Mesodermal cell (in vitro differentiated cells): Measurements from ENCODE around the gene ERC1.
"Not testable (repeated sequence)": the region's sequence is repeated elsewhere in the genome, so short reads cannot be mapped to it uniquely, and the experiment has no call there.

Source experiments
- H3K27ac ChIP-seq: 2 replicates; pipeline ENCODE4 v1.7.0; 2013; ENCODE audit warnings: mild to moderate bottlenecking, low read depth, low read length, moderate library complexity; ENCODE audit not compliant: severe bottlenecking
- H3K36me3 ChIP-seq: 2 replicates; pipeline ENCODE4 v1.7.1; 2013; ENCODE audit warnings: mild to moderate bottlenecking, low read length, moderate library complexity; ENCODE audit not compliant: control insufficient read depth, insufficient read depth
- H3K4me1 ChIP-seq: one replicate; pipeline ENCODE4 v1.7.1; 2013; ENCODE audit warnings: mild to moderate bottlenecking, low read length; ENCODE audit not compliant: insufficient read depth, control insufficient read depth, poor library complexity, severe bottlenecking
- H3K4me3 ChIP-seq: 2 replicates; pipeline ENCODE4 v1.7.0; 2013; ENCODE audit warnings: low read length, control low read depth, mild to moderate bottlenecking; ENCODE audit not compliant: insufficient read depth, poor library complexity, severe bottlenecking; ENCODE audit errors: extremely low read depth
- H3K9me3 ChIP-seq: 2 replicates; pipeline ENCODE4 v1.7.1; 2013; ENCODE audit warnings: mild to moderate bottlenecking, low read length, moderate library complexity; ENCODE audit not compliant: control insufficient read depth
- WGBS, 2 experiments: methylation state at CpG; one replicate each; pipeline ENCODE4 v1.1.5; 2013; ENCODE audit warnings: missing lambda C conversion rate in 2 of 2; ENCODE audit not compliant: insufficient coverage in 2 of 2; 5-methylcytosine and 5-hydroxymethylcytosine counted together

Gene ERC1

DNA sequence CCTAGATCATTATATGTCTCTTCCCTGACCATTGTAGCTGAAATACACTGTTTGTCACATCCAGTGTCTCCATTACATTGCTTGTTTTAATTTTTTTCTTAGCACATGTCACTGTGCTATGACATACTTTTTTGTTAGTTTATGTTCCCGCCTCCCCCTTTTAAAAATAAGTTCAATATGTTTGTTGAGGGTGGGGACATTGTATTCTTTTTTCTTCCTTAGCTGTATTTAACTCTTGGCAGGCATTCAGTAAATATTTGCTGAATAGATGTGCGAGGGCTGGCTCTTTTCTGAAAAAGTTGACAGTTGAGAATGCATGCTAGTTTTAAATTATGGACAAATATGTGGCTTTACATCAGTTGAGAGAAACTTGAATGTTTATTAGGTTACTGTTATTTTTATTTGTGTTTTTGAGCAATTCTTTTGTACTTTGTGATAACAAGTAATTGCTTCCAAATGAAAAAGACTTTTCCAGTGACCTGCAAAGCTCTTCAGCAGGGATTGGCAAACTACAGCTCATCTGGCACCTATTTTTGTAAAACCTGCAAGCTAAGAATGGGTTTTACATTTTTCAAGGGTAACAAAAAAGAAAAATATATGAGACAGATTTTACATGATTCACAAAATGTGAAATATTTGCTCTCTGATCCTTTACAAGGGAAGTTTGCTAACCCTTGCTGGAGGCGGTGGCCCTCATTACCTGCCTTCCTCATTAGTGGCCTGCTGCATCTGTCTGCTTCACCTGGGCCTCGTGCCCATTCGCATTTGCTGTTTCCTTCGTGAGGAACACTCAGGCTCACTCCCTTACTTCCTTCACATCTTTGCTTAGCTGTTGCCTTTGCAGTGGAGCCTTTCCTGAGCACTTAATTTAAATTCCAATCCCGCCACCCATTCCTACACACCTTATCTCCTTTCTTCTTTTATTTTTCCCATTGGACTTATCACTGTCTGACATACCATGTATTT, 229.4 kb downstream of the ERC1 start:
- Histone ChIP-seq H3K9me3 (no peaks in the 10 kb centered on the region), H3K4me1 (peaks cover 4% of the 10 kb centered on the region), H3K36me3 (no peaks in the 10 kb centered on the region), H3K4me3 (no peak overlapping the region), H3K27ac (no peak overlapping the region)
- 83 to 89% methylated on average over 5 to 6 of the region's 7 CpGs for WGBS, 2 experiments

DNA sequence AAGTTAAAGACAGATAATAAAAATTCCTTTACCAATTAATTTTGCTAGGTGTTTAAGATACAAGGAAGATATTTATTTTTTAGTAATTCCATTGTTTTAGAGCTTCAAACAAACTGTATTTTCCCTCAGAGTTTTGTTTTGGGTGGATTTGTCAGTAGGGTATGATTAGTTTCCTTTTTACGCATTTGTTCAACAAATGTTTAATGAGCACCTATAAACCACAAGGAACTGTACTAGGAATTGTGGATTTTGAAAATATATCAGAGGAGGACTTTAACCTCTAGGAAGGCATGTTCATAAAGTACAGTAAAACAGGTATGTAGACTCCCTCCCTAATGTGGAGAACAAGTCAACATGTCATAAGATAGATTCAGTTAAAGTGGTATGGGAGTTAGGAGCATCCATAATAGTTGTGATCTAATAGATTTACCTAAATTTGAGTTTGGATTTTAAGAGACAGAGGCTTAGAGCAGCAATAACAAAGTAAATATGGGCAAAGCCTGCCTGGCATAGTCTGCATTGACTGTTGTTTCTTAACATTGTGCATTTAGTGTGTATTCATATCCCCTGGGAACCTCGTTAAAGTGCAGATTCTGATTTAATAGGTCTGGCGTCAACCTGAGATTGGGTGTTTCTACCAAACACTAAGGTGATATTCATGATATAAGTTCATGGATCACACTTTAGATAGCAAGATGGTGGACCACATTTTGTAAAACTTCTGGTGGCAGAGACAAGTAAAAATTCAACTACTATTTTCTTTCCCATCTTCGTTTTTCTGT, 232.0 kb downstream of the ERC1 start:
- H3K27ac ChIP-seq, result no peak overlapping the region
- H3K36me3 ChIP-seq, result no peaks in the 10 kb centered on the region
- H3K4me3 ChIP-seq, result no peak overlapping the region
- WGBS, 2 experiments, result no CpG with 5 or more reads among the region's 4 CpGs
- H3K9me3 ChIP-seq, result no peaks in the 10 kb centered on the region
- no peaks in the 10 kb centered on the region for H3K4me1 ChIP-seq

DNA sequence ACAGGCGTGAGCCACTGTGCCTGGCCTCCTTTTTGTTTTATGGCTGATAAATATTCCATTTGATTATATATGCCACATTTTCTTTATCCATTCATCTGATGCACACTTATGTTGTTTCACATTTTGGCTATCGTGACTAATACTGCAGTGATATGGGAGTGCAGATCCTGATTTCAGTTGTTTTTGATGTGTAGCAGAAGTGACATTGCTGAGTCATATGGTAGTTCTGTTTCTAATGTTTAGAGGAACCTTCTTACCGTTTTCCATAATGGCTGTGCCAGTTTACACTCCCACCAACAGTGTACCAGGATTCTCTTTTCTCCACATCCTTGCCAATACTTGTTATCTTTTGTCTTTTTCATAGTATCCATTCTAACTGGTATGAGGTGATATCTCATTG, 235.9 kb downstream of the ERC1 start:
- 100% methylated on average over 1 of the region's 3 CpGs for WGBS, 2 experiments
- H3K36me3 ChIP-seq, result no peaks in the 10 kb centered on the region
- H3K4me1 ChIP-seq, result no peaks in the 10 kb centered on the region
- no peak overlapping the region for H3K4me3 ChIP-seq
- no peak overlapping the region for H3K27ac ChIP-seq
- no peaks in the 10 kb centered on the region for H3K9me3 ChIP-seq

DNA sequence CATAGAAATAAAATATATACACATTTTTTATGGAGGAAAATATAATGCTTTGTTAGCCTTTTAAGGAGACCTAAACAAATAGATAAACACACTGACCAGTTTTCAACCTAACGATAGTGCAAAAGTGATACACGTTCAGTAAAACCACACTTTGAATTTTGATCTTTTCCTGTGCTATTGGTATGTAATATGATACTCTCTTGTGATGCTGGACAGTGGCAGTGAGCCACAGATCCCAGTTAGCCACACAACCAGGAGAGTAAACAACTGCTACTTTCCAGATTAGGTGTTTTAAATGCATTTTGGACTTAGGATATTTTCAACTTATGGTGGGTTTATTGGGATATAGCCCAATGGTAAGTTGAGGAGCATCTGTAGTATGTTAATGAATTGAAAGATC, 243.1 kb downstream of the ERC1 start:
- Histone ChIP-seq H3K4me3 (no peak overlapping the region), H3K36me3 (no peaks in the 10 kb centered on the region), H3K27ac (no peak overlapping the region), H3K9me3 (no peaks in the 10 kb centered on the region), H3K4me1 (no peaks in the 10 kb centered on the region)
- 80% methylated on average over 1 of the region's 2 CpGs; no CpG with 5 or more reads in 1 of the 2 experiments for WGBS, 2 experiments

DNA sequence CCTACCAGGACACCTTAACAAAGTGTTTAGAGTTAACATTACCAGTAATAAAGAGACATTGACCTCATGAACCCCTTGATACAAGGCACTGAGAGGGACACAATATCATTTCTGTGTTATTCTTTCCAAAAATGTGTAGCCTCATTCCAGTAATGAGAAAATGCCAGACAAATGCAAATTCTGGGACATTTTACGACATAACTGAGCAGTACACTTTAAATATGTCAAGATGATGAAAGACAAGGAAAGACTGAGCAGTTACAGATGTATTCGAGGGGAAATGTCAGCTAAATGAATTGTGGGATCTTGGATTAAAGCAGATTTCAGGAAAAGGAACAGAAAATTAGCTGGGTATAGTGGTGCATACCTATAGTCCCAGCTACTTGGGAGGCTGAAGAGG, 255.6 kb downstream of the ERC1 start:
- WGBS, 2 experiments, result 89 to 100% methylated on average over 2 of the region's 2 CpGs
- Histone ChIP-seq H3K36me3 (no peaks in the 10 kb centered on the region), H3K27ac (no peak overlapping the region), H3K4me1 (no peaks in the 10 kb centered on the region), H3K4me3 (no peak overlapping the region), H3K9me3 (no peaks in the 10 kb centered on the region)

DNA sequence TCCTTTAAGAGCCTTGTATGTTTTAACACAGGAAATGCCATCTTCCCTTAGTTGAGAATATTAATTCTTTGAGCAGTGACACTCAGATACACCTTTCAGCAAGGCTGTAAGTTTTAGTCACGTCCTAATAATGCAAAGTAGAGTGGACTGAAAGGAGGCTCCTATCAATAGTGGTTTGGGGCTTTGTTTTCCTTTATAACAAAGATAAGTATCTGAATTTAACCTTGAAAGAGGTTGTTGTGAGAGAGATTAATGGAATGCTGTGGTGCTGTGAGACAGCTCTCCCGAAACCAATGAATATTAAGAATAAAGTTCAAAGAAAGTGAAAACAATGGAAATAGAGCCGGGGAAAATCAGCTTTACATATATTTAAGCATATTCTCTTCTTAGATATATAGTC, 259.6 kb downstream of the ERC1 start:
- Histone ChIP-seq H3K4me3 (no peak overlapping the region), H3K9me3 (no peaks in the 10 kb centered on the region), H3K27ac (no peak overlapping the region), H3K36me3 (no peaks in the 10 kb centered on the region), H3K4me1 (no peaks in the 10 kb centered on the region)
- no CpG with 5 or more reads among the region's 3 CpGs for WGBS, 2 experiments

DNA sequence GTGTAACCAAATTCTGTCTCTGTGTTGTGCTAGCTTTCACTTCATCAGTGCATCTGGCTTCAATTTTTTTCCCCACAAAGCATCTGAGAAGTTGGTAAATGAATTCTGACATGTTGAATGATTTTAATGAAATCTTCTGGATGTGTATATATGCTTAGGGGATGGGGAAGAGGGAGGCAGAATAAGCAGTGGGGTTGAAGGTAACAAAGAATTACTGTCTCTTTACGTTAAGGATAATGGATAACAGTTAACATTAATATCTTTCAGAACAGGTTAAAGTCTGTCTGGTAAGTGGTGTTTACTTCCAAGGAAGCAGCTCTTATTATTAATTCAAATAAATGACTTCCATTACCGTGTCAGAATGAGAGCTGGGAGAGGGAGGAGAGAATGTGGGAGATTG, 261.7 kb downstream of the ERC1 start:
- Histone ChIP-seq H3K36me3 (peaks cover 4% of the 10 kb centered on the region), H3K4me3 (no peak overlapping the region), H3K27ac (no peak overlapping the region), H3K9me3 (no peaks in the 10 kb centered on the region), H3K4me1 (no peaks in the 10 kb centered on the region)
- no CpG with 5 or more reads among the region's 2 CpGs for WGBS, 2 experiments

DNA sequence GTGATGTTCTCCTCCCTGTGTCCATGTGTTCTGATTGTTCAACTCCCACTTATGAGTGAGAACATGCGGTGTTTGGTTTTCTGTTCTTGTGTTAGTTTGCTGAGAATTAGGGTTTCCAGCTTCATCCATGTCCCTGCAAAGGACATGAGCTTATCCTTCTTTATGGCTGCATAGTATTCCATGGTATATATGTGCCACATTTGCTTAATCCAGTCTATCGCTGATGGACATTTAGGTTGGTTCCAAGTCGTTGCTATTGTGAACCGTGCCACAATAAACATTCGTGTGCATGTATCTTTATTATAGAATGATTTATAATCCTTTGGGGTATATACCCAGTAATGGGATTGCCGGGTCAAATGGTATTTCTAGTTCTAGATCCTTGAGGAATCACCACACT, 264.1 kb downstream of the ERC1 start:
- WGBS, 2 experiments, result 90% methylated on average over 2 of the region's 6 CpGs
- H3K9me3 ChIP-seq, H3K27ac ChIP-seq, H3K4me1 ChIP-seq, H3K36me3 ChIP-seq, H3K4me3 ChIP-seq: not testable (repeated sequence)

DNA sequence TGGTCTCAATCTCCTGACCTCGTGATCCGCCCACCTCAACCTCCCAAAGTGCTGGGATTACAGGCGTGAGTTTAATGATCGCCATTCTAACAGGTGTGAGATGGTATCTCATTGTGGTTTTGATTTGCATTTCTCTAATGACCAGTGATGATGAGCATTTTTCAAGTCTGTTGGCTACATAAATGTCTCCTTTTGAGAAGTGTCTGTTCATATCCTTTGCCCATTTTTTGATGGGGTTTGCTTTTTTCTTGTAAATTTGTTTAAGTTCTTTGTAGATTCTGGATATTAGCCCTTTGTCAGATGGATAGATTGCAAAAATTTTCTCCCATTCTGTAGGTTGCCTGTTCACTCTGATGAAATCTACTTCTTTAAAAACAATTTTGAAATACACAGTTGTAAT, 264.8 kb downstream of the ERC1 start:
- not testable (repeated sequence) for H3K4me1 ChIP-seq, H3K36me3 ChIP-seq, H3K9me3 ChIP-seq, H3K4me3 ChIP-seq, H3K27ac ChIP-seq
- WGBS, 2 experiments, result 100% methylated on average over 1 to 3 of the region's 4 CpGs

DNA sequence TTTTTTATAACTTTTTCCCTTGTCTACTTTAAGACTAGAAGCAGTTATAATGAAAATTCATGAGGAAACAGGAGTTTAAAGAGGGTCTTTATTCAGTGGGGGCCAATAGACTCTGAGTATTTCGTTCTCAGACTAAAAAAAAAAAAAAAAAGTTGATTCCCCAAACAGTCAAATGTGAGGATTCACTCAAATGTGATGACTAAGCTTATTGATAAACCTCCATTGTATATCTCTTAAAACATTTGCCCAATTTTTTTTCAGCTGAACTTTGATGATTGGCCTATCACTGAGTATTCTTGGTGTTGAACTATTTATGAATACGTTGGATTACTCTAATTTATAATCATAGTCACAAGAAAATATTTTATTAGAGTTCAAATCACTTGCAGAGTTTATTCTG, 265.3 kb downstream of the ERC1 start:
- Histone ChIP-seq H3K9me3 (no peaks in the 10 kb centered on the region), H3K4me3 (no peak overlapping the region), H3K36me3 (peaks cover 4% of the 10 kb centered on the region), H3K27ac (no peak overlapping the region), H3K4me1 (no peaks in the 10 kb centered on the region)
- no CpG with 5 or more reads among the region's 2 CpGs for WGBS, 2 experiments

DNA sequence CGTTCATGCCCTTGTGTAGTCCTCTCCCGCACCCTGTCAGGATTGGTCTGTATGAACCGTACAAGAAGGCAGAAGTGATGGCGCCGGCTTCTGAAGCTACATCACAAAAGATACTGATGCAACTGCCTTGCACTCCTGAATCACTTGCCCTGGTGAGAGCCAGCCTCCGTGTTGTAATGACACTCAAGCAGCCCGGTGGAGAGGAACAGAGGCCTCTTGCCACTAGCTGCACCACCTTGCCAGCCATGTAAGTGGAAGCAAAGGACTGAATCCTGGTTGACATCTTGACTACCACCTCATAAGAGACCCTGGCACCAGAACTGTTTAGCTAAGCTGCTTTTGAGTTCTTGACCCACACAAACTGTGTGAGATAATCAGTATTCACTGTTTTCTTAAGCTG, 266.0 kb downstream of the ERC1 start:
- H3K4me1 ChIP-seq, result no peaks in the 10 kb centered on the region
- WGBS, 2 experiments, result 94 to 100% methylated on average over 5 to 7 of the region's 7 CpGs
- no peak overlapping the region for H3K4me3 ChIP-seq
- H3K36me3 ChIP-seq, result peaks cover 4% of the 10 kb centered on the region
- H3K9me3 ChIP-seq, result no peaks in the 10 kb centered on the region
- H3K27ac ChIP-seq, result no peak overlapping the region
